ACHN (cell line): ENCODE results near the gene MARK4.

Experiments
- DNase-seq: peaks from one replicate; pipeline ENCODE4 v3.0.0-alpha.2; 2015
- in situ Hi-C: cut with HindIII; loops from 2 replicates; pipeline ENCODE4 v1.10.0; 2017; ENCODE audit warnings: low sequenced_read_pairs, low pct_ligation_motif_present, low pct_unique_long_range_greater_than_20kb

The MARK4 gene

DNA sequence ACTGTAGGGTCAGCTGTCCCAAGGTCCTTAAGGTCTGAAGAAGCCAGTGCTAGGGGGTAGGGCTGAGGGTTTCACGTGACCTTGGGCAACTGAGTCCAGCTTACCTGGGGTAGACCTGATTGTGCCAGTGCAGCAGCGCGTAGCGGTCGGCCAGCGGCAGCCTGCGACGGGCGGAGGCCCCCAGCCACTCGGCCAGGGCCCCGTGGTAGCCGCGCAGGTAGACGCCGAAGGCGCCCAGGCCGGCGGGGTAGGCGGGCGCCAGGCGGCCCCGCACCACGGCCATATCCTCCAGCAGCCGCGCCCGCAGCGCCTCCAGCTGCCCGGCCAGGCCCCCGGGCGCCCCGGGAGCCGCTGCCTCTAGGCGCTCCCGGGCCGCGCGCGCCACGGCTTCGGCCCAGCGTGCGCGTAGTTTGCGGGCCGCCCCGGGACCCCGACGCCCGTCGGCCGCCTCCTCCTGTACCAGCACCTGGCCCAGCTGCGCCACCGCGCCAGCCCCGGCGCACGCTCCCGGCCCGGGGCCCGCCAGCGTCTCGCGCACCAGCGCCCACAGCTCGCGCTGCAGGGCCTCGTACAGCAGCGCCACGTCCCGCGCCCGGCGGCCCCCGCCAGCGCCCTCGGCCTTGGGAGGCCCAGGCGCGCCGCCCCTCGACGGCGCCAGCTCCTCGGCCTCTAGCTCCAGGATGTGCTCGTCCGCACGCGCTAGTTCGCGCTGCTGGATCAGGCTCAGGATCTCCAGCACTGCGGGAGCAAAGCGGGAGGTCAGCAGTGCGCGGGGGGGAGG, 16.8 kb upstream of the MARK4 start:
- DNase-seq, result no peak
- in situ Hi-C loops, result no loop called here

DNA sequence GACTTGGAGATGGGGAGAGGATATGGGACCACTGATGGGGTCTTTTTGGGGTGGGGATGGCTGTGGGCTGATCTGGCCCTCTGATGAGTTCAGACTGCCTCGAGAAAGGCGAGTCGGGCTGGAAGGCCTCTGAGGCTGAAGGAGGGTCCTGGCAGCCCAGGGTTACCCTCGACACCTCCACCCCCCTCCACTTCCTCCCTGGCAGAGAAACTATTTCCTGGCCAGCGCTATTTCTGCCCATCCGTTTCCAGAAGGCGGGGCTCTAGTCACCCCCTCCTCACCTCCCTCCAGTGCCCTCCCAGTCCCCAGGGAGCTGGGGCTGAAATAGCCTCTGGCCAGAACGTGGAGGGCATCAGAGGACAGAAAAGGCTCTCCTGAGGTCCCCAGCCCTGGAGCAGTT, 15.6 kb upstream of the MARK4 start:
- in situ Hi-C loops, result no loop called here
- DNase-seq, result no peak

DNA sequence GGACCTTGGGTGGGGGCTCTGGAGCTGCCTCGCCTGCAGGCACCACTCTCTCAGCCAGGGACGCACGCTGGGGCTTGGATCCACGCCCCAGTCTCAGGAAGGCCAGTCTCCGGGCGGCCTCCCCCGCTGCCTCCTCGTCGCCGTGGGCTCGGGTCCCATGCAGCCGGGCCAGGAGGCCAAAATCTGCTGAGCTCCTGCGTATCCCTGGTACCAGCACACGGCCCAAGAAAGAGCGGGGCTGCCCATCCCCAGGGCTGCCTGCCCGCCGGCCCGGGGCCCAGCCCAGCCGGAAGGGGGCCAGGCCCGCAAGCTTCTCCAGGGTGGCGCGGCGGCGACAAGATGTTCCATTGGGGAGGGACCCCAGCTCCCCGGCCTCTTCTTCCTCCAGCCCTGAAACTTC, 12.5 kb upstream of the MARK4 start:
- no peak for DNase-seq
- in situ Hi-C loops, result no loop called here

DNA sequence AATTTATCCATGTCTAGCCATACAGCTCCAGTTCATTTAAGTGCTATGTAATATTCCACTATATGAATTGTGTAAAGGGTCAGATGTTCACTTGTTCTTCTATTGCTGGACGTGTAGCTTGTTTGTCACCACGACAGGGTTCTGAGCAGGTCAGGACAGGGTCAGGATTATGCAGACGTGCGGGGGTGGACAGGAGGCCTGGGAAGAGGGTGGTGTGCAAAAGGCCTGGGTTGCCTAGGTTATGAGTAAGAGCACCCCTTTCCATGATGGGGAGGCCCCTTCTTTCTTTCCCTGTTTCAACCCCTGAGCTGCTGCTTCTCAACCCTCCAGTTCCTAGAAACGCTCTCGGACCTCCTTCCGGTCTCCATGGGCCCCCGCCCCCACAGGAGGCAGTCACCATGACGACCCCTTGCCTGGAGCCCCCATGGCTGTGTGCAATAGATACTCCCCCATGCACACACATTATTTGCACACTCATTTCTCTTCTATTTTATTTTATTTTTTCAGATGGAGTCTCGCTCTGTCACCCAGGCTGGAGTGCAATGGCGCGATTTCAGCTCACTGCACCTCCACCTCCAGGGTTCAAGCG, 7.8 kb upstream of the MARK4 start:
- DNase-seq, result no peak
- in situ Hi-C loops, result no loop called here

DNA sequence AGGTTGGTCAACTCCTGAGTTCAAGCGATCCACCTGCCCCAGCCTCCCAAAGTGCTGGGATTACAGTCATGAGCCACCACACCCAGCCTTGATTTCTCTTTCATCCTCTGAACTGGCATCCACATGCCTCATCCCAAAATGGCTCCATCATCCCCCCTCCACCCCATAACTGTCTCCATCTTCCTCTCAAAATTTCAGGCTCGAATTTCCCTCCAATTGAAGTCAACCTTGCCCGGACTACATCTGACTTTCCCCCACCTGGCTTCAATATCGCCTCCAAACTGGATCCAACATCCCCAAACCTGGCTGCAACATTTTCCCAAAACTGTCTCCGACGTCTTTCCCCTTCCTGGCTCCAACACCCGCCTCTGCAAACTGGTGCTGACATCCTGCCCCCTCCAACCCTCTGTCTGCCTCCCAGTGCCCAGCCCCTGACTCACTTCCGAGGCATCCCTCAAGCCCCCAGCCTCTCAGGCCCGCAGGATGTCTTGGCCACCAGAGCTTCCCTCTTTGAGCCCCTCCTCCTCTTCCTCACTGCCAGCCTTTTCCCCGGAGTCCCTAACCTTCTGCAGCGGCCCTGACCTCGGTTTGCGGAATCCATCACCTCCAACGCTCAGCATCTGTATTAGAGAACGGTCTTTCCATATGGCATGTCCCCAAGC, 6.8 kb upstream of the MARK4 start:
- DNase-seq, result no peak
- in situ Hi-C loops, result no loop called here

DNA sequence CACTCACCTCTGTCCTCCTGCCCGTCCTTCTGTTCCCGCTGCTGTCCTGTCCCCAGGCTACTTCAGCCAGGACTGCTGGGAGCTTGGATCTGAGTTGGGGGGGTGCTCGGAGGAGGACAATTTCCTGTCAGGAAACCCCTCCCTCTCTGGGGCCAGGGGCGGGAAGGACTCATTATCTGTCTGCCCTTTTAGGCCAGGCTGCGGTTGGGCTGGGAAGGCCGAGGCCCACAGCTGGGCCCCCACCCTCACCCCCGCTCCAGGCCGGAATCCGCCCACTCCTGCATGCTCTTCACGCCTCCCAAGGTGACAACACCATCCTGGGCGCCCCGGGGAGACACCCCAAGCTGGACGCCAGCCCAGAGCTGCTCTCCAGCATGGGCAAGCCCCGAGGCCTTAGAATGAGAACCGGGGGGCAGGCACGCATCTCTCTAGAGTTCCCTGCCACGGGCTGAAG, 5.7 kb upstream of the MARK4 start, which contains the start of gene EXOC3L2:
EXOC3L2 (minus strand) TSS at position 74 of the 454 bp plus-strand sequence. CDS start 6,362 bp downstream, outside the sequence.
- in situ Hi-C loops, result no loop called here
- DNase-seq, result no peak

DNA sequence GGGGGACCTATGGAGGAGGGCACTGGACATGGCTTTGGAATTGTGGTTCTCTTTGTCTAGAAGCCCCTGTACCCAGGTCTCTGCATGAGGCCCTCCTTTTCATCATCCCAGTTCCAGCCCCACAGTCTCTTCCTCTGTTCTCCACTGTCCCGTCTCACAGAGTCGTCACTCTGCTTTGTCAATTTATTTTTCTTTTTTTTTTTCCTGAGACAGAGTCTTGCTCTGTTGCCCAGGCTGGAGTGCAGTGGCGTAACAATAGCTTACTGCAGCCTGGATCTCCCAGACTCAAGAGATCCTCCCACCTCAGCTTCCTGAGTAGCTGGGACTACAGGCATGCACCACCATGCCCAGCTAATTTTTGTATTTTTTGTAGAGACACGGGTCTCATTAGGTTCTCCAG, 5.2 kb upstream of the MARK4 start:
- in situ Hi-C loops, result no loop called here
- DNase-seq, result no peak

DNA sequence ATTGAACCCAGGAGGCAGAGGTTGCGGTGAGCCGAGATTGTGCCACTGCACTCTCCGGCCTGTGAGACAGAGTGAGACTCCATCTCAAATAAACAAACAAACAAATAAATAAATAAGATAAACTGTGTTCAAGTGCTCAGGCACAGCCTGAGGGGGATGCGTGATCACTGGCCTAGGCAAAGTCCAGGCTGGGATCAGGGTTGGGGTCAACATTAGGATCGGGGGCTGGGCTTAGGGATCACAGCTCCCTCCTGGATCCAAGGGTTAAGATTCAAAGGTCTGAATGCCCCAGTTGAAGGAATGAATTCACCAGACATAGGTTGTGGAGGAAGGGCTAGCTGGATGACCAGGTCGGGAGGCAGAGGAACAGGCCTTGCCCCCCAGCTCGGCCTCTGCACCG, 3.9 kb upstream of the MARK4 start:
- DNase-seq, result no peak
- in situ Hi-C loops, result no loop called here

DNA sequence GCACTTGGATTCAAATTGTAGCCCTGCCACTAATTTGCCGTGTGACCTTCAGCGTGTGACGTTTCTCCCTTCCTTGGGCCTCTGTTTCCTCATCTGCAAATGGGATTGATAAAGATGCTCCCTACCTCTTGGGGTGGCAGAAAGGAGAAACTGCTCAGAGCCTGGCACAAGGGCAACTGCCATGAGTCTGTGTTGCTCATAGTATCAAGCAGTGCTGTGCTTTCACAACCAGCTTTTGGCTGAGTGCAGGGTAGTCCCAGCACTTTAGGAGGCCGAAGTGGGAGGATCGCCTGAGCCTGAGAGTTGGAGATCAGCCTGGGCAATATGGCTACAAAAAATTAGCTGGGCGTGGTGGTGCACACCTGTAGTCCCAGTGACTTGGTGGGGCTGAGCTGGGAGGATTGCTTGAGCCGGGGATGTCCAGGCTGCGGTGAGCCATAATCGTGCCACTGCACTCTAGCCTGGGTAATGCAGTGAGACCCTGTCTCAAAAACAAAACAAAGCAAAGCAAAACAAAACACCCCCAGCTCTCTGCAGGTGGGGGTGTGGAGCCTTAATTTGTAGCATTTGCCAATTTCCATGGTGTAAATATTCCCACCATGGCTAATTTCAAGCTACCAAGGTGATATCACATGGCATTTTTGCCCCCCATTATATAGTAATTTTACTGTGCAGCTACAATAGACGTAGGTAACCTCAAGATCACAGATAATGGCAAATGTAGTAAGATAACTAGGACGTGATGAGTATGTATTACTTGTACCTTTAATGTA, 1.6 kb upstream of the MARK4 start:
- in situ Hi-C loops, result no loop called here
- DNase-seq, result no peak

DNA sequence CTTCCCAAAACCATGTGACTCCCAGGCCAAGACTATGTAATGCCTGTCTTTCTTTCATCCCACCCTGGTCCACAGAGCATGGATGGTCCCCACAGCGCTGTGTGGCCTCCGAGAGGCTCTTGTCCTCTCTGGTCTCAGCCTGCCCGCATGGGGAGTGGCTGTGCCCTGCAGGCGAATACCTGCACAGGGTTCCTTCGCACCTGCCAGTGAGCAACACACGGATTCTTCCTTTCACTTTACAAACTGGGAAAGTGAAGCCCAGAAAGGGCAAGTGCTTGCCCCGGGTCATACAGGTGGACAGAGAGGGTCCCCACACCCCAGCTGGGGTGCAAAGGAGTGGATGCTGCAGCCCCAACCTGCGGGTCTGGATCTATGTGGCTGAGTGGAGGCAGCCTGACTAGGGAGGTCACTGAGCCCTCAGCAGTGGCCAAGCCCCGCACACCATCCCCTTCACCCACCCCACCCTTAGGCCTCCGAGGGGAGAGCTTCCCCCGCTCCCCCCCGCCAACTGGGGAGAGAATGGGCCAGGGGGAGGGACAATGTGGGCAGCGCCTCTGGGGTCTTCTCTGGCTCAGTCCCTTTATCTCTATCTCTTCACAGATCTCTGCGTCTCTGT, 747 bp upstream of the MARK4 start:
- no peak for DNase-seq
- in situ Hi-C loops, result no loop called here

DNA sequence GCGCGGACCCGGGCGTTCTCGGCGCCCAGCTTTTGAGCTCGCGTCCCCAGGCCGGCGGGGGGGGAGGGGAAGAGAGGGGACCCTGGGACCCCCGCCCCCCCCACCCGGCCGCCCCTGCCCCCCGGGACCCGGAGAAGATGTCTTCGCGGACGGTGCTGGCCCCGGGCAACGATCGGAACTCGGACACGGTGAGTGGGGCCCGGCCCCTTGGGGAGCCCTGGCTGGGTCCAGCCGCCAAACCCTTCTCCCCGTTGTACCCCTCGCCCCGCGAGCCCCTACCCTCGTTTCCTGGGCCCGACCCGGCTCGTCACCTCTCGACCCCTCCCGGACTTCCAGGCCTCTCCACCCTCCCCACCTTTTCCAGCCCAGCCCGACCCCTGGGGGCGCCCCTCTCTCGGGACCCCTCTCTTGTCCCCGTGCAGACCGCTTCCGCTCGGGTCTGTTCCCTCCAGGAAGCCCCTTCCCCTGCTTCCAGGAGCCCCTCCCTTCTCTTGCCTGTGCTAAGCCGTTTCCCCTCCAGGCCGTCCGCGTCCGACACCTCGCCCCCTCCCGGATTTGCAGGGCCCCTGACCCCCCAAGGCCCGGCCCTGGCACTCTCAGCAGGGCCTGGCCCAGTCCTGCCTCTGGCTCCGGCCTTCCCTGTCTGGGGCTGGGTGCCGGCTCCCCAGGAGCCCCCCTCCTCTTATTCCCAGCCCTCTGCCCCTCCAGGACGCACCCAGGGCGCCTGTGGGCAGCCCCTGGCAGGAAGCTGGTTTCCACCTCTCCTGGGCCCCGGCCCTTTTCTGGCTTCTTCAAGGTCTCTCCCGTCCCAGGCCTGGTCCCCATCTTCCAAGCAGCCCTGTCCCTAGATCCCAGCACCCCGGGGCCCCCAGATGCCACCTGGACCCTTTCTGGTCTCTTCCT, 632 bp downstream of the MARK4 start:
- no peak for DNase-seq
- in situ Hi-C loops, result no loop called here

DNA sequence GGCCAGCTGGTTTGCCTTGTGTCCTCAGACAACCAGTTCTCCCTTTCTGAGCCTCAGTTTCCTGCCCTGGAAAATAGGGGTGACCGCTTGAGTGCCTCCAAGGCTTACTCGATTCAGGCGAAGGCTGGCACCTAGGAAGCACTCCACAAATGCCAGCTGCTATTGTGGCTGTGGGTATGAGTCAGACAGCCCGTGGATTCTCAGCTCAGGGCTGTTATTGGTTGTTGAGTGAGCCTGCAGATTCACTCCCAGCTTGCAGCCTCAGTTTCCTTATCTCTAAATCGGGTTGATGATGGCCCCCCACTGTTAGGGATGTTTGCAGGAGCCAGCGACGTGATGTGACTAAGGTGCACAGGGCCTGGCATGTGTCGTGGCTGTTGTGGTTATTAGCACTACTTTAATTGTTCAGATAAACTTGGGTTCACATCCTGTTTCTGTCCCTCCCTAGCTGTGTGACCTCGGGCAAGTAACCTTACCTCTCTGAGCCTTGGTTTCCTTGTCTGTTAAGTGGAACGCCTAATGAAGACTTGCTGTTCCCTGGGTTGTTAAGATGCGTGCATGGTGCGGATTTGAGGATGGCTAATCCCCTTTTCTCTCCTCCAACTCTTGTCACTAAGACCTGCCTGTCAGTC, 2.4 kb downstream of the MARK4 start:
- DNase-seq, result peak; percentile 43
- in situ Hi-C loops, result no loop called here

DNA sequence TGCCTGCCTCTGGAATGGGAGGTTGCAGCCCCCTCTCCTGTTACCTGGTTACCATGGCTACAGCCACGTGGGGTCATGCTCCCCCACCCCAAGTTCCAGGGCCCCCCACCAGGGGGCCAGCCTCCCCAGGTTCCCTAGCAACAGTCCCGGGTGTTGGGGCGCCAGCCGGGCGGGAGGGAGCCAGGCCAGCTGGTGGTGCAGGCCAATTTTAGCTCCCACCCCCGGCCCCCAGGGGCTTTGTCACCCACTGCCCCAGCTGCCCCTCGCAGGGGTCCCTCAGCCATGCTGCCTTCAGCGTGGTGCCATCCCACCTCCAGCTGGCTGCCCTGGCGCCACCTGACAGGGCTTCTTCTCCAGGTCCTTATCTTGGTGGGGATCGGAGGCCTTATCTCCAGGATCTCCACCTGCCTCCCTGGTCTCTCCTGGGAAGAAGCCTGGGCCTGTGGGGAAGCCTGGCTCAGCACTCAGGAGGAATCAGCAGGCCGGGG, 3.0 kb downstream of the MARK4 start:
- in situ Hi-C loops, result no loop called here

DNA sequence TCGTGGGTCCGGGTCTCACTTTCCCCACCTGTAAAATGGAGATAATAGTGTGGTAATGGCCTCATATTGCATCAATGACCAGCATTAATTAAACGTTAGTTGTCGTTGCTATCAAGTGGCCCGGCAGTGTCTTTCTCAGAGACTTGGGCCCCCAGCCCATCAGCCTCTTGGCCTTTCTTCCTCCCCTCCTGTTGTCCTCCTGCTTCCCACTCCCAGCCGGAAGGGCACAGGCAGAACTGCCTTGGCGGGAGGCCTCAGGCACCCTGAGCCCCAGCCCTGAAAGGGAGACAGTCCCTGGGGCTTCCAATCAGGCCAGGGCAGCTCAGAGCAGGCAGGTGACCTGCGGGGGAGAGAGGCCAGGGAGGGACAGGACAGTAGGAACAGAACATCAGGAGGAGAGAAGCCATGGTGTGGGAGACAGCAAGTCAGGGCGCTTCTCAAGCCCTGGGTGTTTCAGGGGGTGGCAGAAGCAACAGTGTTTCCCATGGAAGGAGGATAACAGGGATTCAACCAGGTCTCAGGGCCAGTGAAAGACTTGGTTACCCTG, 4.6 kb downstream of the MARK4 start:
- no peak for DNase-seq
- in situ Hi-C loops, result no loop called here

More for the DNA sequence above, 3.0 kb downstream of the MARK4 start:
- no peak for DNase-seq

DNA sequence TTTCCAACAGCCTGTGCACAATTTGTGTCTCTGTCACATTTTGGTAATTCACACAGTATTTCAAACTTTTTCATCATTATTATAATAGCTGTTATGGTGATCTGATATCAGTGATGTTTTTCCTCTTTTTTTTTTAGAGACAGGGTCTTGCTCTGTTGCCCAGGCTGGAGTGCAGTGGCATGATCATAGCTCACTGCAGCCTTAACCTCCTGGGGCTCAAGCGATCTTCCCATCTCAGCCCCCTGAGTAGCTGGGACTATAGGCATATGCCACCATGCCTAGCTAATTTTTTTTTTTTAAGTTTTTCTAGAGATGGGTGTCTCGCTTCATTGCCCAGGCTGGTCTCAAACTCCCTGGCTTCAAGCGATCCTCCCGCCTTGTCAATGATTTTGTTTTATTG, 5.8 kb downstream of the MARK4 start:
- DNase-seq, result no peak
- in situ Hi-C loops, result no loop called here

DNA sequence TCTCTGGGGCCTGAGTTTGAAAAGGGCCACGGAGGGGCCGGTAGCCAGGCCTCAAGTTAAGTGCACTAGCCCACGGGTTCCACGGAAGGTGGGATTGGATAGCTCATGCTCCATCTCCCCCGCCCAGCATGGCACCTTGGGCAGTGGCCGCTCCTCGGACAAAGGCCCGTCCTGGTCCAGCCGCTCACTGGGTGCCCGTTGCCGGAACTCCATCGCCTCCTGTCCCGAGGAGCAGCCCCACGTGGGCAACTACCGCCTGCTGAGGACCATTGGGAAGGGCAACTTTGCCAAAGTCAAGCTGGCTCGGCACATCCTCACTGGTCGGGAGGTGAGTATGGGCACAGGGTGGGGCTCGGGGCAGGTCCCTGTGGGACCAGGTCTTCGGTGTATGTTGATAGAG, 7.8 kb downstream of the MARK4 start:
- in situ Hi-C loops, result no loop called here
- no peak for DNase-seq

DNA sequence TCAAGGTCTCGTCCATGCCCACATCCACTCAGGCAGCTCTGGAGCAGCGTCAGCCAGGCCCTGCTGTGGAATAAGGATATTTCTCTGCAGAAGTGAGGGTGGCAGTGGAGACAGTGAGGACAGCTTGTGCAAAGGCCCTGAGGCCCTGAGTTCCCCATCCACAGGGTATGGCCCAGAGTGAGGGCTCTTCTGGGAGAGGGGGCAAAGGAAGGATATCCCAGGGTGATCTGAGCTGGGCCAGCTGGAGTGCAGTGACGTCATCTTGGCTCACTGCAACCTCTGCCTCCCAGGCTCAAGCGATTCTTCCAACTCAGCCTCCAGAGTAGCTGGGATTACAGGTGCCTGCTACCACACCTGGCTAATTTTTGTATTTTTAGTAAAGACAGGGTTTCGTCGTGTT, 11.5 kb downstream of the MARK4 start:
- no peak for DNase-seq
- in situ Hi-C loops, result no loop called here
